Osteoblast (primary cell): Measurements from ENCODE around the gene ARHGAP32. TPM values are rescaled to one million over a fixed set of nuclear protein-coding genes. Genes with fewer than 3 reads are reported as not detected.

ENCODE experiments used
- DNase-seq: peaks from one replicate; pipeline ENCODE4 v3.0.0; 2011; ENCODE audit warnings: low spot score, mixed read lengths; ENCODE audit not compliant: insufficient read length; ENCODE audit errors: missing footprints
- H2AFZ ChIP-seq: 2 replicates; pipeline ENCODE4 v1.6.0; 2011; ENCODE audit warnings: mild to moderate bottlenecking, low read length
- H3K27ac ChIP-seq: 2 replicates; pipeline ENCODE4 v1.5.1; 2011; ENCODE audit warnings: mild to moderate bottlenecking, low read depth, low read length, moderate library complexity
- H3K27me3 ChIP-seq: 2 replicates; pipeline ENCODE4 v1.6.0; 2012; ENCODE audit warnings: mild to moderate bottlenecking, control low read depth, inconsistent platforms, low read length, moderate library complexity; ENCODE audit not compliant: insufficient read depth
- H3K36me3 ChIP-seq: 2 replicates; pipeline ENCODE4 v1.5.1; 2011; ENCODE audit warnings: mild to moderate bottlenecking, low read length, control low read depth, moderate library complexity; ENCODE audit not compliant: insufficient read depth
- H3K4me1 ChIP-seq: 2 replicates; pipeline ENCODE4 v1.5.1; 2011; ENCODE audit warnings: mild to moderate bottlenecking, low read length, control low read depth, moderate library complexity; ENCODE audit not compliant: insufficient read depth
- H3K4me2 ChIP-seq: 2 replicates; pipeline ENCODE4 v1.6.0; 2011; ENCODE audit warnings: mild to moderate bottlenecking, low read length; ENCODE audit not compliant: insufficient read depth
- H3K4me3 ChIP-seq: fragments of 200-600 bp; sonication (generic); 3 replicates; pipeline ENCODE4 v1.5.1; 2012; ENCODE audit warnings: mild to moderate bottlenecking, low read length, inconsistent platforms; ENCODE audit not compliant: insufficient read depth
- H3K79me2 ChIP-seq: 2 replicates; pipeline ENCODE4 v1.6.0; 2012; ENCODE audit warnings: mild to moderate bottlenecking, low read length, control low read depth, inconsistent platforms; ENCODE audit not compliant: insufficient read depth
- H3K9me3 ChIP-seq: 2 replicates; pipeline ENCODE4 v1.5.1; 2011; ENCODE audit warnings: low read depth, low read length, control low read depth
- H4K20me1 ChIP-seq: 2 replicates; pipeline ENCODE4 v1.6.0; 2012; ENCODE audit warnings: mild to moderate bottlenecking, low read length, control low read depth; ENCODE audit not compliant: insufficient read depth
- total RNA-seq: library from RNA; depleted of rRNA; stranded (reverse); fragments of >200 nt; gene quantifications from 2 replicates; pipeline ENCODE4 v1.2.3, GENCODE V29; 2012
- TF ChIP-seq, protein P1 (sequence below): IDR thresholded peaks from 2 replicates; pipeline ENCODE4 v1.5.1; 2011; ENCODE audit warnings: mild to moderate bottlenecking, low read depth, low read length, moderate library complexity; ENCODE audit errors: extremely low read depth

The ARHGAP32 gene
- total RNA-seq, 1 donor: 25.3 TPM

DNA sequence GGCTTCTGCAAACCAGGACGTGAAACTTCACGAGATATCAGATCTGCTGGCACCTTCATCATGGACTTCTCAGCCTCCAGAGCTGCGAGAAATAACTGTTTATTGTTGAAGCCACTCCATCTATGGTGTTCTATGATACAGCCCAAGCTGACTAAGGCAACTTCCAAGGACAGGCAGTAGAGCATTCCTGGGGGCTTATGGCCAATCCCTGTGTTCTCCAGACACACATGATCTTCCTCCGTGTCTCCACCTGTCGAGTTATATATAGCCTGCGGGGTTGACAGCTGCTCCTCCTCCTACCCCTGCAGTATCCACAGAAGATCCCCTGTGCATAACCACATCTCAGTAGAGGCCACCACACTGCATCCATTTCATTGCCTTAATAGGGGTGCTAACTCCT lies 260.5 kb downstream of the ARHGAP32 start:
- Histone ChIP-seq H3K27ac (no peak overlapping the region), H3K4me1 (no peaks in the 10 kb centered on the region), H3K27me3 (peaks cover 3% of the 10 kb centered on the region), H2AFZ (no peak overlapping the region), H3K4me2 (no peak overlapping the region), H3K4me3 (no peak overlapping the region), H3K36me3 (no peaks in the 10 kb centered on the region), H3K9me3 (no peaks in the 10 kb centered on the region), H3K79me2 (no peaks in the 10 kb centered on the region), H4K20me1 (no peaks in the 10 kb centered on the region)
- peak; percentile 67 for DNase-seq
- TF ChIP-seq, protein P1, sequence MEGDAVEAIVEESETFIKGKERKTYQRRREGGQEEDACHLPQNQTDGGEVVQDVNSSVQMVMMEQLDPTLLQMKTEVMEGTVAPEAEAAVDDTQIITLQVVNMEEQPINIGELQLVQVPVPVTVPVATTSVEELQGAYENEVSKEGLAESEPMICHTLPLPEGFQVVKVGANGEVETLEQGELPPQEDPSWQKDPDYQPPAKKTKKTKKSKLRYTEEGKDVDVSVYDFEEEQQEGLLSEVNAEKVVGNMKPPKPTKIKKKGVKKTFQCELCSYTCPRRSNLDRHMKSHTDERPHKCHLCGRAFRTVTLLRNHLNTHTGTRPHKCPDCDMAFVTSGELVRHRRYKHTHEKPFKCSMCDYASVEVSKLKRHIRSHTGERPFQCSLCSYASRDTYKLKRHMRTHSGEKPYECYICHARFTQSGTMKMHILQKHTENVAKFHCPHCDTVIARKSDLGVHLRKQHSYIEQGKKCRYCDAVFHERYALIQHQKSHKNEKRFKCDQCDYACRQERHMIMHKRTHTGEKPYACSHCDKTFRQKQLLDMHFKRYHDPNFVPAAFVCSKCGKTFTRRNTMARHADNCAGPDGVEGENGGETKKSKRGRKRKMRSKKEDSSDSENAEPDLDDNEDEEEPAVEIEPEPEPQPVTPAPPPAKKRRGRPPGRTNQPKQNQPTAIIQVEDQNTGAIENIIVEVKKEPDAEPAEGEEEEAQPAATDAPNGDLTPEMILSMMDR: no peak

DNA sequence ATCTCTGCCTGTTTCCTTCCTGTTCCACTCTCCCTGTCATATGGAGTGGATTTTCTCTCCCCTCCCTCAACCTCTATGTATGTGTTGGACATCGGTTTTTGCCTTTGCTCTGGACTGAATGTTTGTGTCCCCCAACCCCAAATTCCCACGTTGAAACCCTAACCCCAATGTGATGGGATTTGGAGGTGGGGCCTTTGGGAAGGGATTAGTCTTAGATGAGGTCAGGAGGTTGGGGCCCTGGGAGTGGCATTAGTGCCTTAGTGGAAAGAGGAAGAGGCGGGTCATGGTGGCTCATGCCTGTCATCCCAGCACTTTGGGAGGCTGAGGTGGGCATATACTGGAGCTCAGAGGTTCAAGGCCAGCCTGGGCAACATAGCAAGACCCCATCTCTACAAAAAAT lies 261.1 kb downstream of the ARHGAP32 start:
- Histone ChIP-seq H2AFZ (no peak overlapping the region), H3K4me1 (no peaks in the 10 kb centered on the region), H3K4me3 (no peak overlapping the region), H3K27ac (no peak overlapping the region), H4K20me1 (no peaks in the 10 kb centered on the region), H3K4me2 (no peak overlapping the region), H3K36me3 (no peaks in the 10 kb centered on the region), H3K9me3 (no peaks in the 10 kb centered on the region), H3K27me3 (peaks cover 3% of the 10 kb centered on the region), H3K79me2 (no peaks in the 10 kb centered on the region)
- TF ChIP-seq, protein P1: no peak
- peak; percentile 39 for DNase-seq

DNA sequence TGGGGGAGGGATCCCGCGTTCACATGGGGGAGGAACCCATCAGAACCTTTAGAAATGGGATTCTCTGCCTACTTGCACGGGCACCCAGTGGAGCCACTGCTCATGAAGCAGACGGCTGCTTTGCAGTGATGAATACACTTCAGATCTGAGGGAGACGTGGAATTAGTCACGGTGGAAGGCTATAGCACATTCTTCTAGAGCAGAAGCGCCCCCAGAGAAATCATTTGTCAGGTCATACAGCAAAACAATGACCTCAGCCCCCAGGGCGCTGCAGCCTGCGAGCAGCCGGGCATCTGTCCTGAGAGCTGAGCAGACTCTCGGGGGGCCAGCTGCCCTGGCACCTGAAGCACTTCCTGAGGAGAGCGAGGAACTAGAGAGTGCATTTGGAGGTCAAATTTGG lies 262.1 kb downstream of the ARHGAP32 start:
- no peak overlapping the region for H3K4me2 ChIP-seq
- H3K9me3 ChIP-seq: no peaks in the 10 kb centered on the region
- H3K36me3 ChIP-seq: no peaks in the 10 kb centered on the region
- H2AFZ ChIP-seq: no peak overlapping the region
- TF ChIP-seq, protein P1: no peak
- no peak overlapping the region for H3K4me3 ChIP-seq
- peak; percentile 91 for DNase-seq
- no peaks in the 10 kb centered on the region for H3K79me2 ChIP-seq
- H4K20me1 ChIP-seq: no peaks in the 10 kb centered on the region
- no peak overlapping the region for H3K27ac ChIP-seq
- peaks cover 3% of the 10 kb centered on the region for H3K27me3 ChIP-seq
- H3K4me1 ChIP-seq: no peaks in the 10 kb centered on the region

DNA sequence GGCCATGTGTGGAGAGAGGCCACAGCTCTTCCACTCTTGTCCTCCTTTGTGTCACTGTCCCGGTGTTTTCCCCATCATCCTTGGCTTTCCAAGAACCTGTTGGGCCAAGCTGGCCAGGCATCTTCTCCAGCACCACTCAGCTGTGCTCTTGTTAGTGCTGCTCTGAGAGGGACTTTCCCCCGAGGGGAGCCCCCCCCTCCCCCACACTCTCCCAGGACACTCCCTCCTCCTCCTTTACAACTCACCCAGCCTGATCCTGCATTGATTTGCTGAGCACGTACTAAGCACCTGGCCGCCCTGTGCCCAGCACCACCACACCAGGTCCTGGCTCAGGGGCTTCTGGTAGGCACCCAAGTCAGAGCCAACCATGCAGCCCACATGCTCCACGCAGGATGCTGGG lies 262.7 kb downstream of the ARHGAP32 start:
- DNase-seq: peak; percentile 11
- TF ChIP-seq, protein P1: no peak
- Histone ChIP-seq H3K4me1 (no peaks in the 10 kb centered on the region), H3K27ac (no peak overlapping the region), H3K9me3 (no peaks in the 10 kb centered on the region), H3K27me3 (peaks cover 3% of the 10 kb centered on the region), H3K4me3 (no peak overlapping the region), H4K20me1 (no peaks in the 10 kb centered on the region), H3K79me2 (no peaks in the 10 kb centered on the region), H2AFZ (no peak overlapping the region), H3K36me3 (no peaks in the 10 kb centered on the region), H3K4me2 (no peak overlapping the region)
